Measurements from ENCODE around the gene OSMR.

The OSMR gene

GRCh38 chr5:38938973-38939372, 93.2 kb downstream of the OSMR start:
- Mint-ChIP-seq H3K4me1 (ENCODE audit: low read depth) (peaks cover 3% of the 10 kb centered on the region), H3K4me3 (no peak overlapping the region), H3K36me3 (ENCODE audit: low read depth) (peaks cover 55% of the 10 kb centered on the region), H3K27ac (no peak overlapping the region), H3K9me3 (no peaks in the 10 kb centered on the region), H3K27me3 (no peaks in the 10 kb centered on the region)
- no peak for DNase-seq

DNA sequence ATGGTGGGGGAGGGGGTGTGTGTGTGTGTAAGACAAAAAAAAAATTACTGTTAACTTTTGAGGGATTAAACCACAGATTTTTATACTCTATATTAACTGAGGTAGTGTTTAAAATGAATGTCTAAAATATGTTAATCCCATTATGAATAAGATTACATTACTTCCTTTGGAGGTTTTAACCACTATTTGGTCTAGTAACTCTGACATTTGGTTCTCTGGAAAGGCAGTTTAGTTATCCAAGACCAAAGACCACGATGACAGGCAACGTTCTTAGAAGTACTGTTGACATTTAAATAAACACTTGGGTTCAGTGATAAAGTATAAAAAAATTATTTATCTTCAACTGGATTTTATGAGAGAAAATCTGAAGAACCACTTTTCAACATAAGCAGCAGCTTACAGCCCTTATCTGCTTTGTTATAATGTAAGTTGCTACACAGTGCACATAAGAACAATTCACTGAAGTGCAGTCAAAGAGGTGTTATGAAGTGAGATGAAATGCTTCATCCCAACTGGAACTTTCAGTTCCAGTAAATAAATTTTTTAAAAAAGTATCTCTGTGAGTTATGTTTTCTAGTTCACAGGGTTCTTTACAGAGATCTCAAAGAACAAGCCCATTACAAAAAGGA, 94.5 kb downstream of the OSMR start:
- H3K36me3 Mint-ChIP-seq (ENCODE audit: low read depth): peaks cover 68% of the 10 kb centered on the region
- H3K27ac Mint-ChIP-seq: no peak overlapping the region
- no peaks in the 10 kb centered on the region for H3K9me3 Mint-ChIP-seq
- no peak for DNase-seq
- no peaks in the 10 kb centered on the region for H3K27me3 Mint-ChIP-seq
- H3K4me3 Mint-ChIP-seq: no peak overlapping the region
- H3K4me1 Mint-ChIP-seq (ENCODE audit: low read depth): peaks cover 3% of the 10 kb centered on the region

DNA sequence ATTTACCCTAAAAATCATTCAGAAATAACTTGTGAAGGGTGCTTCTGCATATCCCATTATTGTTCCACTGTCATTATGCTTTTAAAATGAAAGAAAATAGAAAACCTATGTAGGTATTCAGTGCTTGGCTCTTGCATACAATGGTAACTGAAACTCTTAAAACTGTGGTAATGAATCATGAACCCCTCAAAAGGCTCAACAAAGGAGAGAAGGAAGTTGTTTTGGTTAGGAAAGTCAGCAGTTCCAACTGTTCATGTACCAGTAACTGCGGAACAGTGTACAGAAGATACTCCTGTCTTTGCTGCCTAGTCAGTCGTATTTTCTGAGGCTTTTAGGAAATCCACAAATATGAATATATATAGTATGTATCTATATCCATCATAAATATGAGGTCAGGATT, 96.1 kb downstream of the OSMR start:
- H3K36me3 Mint-ChIP-seq (ENCODE audit: low read depth): peaks cover 71% of the 10 kb centered on the region
- H3K9me3 Mint-ChIP-seq: no peaks in the 10 kb centered on the region
- H3K27ac Mint-ChIP-seq: peak overlapping the region; percentile 30
- H3K4me3 Mint-ChIP-seq: no peak overlapping the region
- H3K4me1 Mint-ChIP-seq (ENCODE audit: low read depth): peaks cover 3% of the 10 kb centered on the region
- no peaks in the 10 kb centered on the region for H3K27me3 Mint-ChIP-seq
- no peak for DNase-seq

DNA sequence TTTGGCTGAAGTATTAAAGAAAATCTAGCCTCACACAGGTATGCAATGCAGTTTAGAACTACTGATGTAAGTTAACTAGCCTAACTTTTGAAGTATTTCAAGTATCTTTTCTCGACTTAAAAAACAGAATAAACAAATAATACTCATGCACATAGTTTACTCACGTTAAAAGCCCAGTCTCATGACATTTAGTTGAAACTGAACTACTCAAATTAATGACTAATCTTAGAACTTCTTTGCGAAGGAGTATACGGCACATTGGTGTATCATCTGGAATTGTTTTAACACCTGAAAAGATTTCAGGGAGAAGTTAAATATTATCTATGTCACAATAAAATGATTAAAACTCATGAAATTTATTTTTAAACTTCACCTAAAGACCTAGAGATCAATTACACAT, 98.5 kb downstream of the OSMR start:
- Mint-ChIP-seq H3K9me3 (no peaks in the 10 kb centered on the region), H3K36me3 (ENCODE audit: low read depth) (peaks cover 71% of the 10 kb centered on the region), H3K27ac (no peak overlapping the region), H3K4me3 (no peak overlapping the region), H3K27me3 (no peaks in the 10 kb centered on the region), H3K4me1 (ENCODE audit: low read depth) (peaks cover 3% of the 10 kb centered on the region)
- no peak for DNase-seq

DNA sequence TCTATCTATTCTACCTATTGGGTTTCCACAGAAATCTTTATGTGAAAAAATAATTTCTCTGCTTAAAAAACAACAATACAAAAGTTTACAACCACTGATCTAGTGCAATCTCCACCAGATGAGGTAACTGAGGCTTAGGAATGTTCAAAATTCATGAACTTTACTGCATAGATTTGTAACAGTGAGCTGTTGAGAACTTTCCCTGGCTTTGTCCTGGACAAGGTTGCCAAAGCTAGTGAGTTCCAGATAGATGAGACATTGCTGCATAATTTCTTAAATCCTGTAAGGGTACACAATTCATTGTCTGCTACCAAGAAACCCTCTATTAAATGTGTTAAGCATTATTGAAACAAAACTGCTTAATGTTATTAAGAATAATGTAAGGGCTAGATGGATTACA, 102.7 kb downstream of the OSMR start:
- Mint-ChIP-seq H3K36me3 (ENCODE audit: low read depth) (peaks cover 80% of the 10 kb centered on the region), H3K4me3 (no peak overlapping the region), H3K4me1 (ENCODE audit: low read depth) (no peaks in the 10 kb centered on the region), H3K27ac (no peak overlapping the region), H3K9me3 (no peaks in the 10 kb centered on the region), H3K27me3 (no peaks in the 10 kb centered on the region)
- no peak for DNase-seq

GRCh38 chr5:38953426-38954012, 107.7 kb downstream of the OSMR start:
- no peaks in the 10 kb centered on the region for H3K9me3 Mint-ChIP-seq
- H3K4me1 Mint-ChIP-seq (ENCODE audit: low read depth): no peaks in the 10 kb centered on the region
- DNase-seq: no peak
- H3K27me3 Mint-ChIP-seq: no peaks in the 10 kb centered on the region
- H3K27ac Mint-ChIP-seq: no peak overlapping the region
- H3K4me3 Mint-ChIP-seq: no peak overlapping the region
- peaks cover 86% of the 10 kb centered on the region for H3K36me3 Mint-ChIP-seq (ENCODE audit: low read depth)

DNA sequence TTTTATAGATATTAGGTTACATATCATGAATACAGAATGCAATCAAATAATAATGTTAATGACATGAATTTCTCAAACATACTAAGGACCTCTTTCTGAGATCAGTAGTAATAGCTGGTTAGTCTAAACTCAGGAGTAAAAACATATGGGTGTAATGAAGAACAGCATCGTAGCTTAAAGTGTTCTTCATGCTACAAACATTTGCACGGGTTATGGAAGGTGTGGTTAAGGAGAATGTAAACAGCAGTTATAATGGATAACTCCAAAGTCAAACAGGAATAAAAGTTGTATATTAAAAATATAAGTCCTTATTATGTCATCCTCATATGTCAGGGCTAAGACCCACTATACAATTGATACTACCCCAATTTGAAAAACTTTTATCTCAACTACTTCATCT, 115.9 kb downstream of the OSMR start:
- Mint-ChIP-seq H3K27me3 (no peaks in the 10 kb centered on the region), H3K27ac (no peak overlapping the region), H3K9me3 (no peaks in the 10 kb centered on the region), H3K4me1 (ENCODE audit: low read depth) (no peaks in the 10 kb centered on the region), H3K4me3 (no peak overlapping the region), H3K36me3 (ENCODE audit: low read depth) (peaks cover 74% of the 10 kb centered on the region)
- DNase-seq: no peak

- peaks cover 64% of the 10 kb centered on the region for H3K36me3 Mint-ChIP-seq (ENCODE audit: low read depth)
- no peaks in the 10 kb centered on the region for H3K4me1 Mint-ChIP-seq (ENCODE audit: low read depth)
- no peaks in the 10 kb centered on the region for H3K9me3 Mint-ChIP-seq
- H3K27ac Mint-ChIP-seq: no peak overlapping the region
- no peak for DNase-seq
- H3K27me3 Mint-ChIP-seq: no peaks in the 10 kb centered on the region
- no peak overlapping the region for H3K4me3 Mint-ChIP-seq
Observed at GRCh38 chr5:38968665-38969064, 122.9 kb downstream of the OSMR start.

DNA sequence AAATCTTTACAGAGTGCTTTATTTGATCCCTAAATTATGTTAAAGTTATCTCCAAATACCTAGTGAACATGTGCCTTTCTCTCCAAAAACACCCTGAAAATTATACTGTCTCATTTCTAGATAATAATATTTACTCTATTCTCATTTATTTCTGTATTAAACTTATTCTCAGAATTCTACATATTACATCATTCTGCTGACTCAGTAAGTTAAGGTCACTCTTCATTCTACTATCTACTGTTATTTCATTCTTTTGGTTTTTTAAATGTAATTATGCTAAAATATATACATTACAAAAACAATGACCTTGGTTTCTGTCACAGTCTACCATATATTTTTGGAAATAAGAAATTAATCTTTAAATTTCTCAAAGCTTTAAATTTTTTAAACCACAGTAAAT, 132.2 kb downstream of the OSMR start:
- Mint-ChIP-seq H3K27ac (no peak overlapping the region), H3K36me3 (ENCODE audit: low read depth) (peaks cover 63% of the 10 kb centered on the region), H3K27me3 (no peaks in the 10 kb centered on the region), H3K9me3 (no peaks in the 10 kb centered on the region), H3K4me1 (ENCODE audit: low read depth) (peaks cover 15% of the 10 kb centered on the region), H3K4me3 (no peak overlapping the region)
- no peak for DNase-seq

DNA sequence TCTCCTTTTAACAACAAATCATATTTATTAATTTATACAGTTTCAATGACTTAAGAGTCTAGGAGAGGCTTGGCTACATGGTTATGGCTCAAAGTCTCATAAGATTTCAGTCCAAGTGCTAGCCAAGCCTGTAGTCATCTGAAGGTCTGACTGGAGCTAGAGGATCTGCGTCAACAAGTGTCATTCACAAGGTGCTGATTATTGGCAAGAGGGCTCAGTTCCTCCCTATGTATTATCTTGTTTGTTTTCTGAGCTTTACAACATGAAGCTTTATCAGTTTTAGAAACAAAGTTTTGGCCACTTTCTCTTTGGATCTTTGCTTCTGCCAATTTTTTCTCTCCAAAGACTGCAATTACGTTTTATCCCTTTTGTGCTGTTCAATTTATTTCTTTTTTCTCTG, 133.7 kb downstream of the OSMR start:
- DNase-seq: no peak
- Mint-ChIP-seq H3K9me3 (no peaks in the 10 kb centered on the region), H3K36me3 (ENCODE audit: low read depth) (peaks cover 52% of the 10 kb centered on the region), H3K27ac (no peak overlapping the region), H3K4me1 (ENCODE audit: low read depth) (peaks cover 12% of the 10 kb centered on the region), H3K4me3 (no peak overlapping the region), H3K27me3 (no peaks in the 10 kb centered on the region)

Measured in activated T-cell treated with anti-CD3 and anti-CD28 coated beads, Interleukin-2, amount 50 U/mL, for 24 hours (primary cell).